Activated CD8-positive, alpha-beta memory T cell treated with anti-CD3 and anti-CD28 coated beads for 1 hour (primary cell): ENCODE results near the gene MC1R.

Source experiments
- DNase-seq, 2 donors: peaks; one replicate each; pipeline ENCODE4 v3.0.0-alpha.2; 2020; ENCODE audit warnings: low read depth in 1 of 2; ENCODE audit errors: extremely low read depth in 1 of 2

Gene MC1R

GRCh38 chr16:89895482-89896250 is 23.0 kb upstream of the MC1R start:
- DNase-seq = no peak

GRCh38 chr16:89897204-89897603 is 21.5 kb upstream of the MC1R start:
- DNase-seq = no peak

GRCh38 chr16:89898201-89898967 is 20.3 kb upstream of the MC1R start:
- no peak for DNase-seq

- DNase-seq = no peak
Measured at GRCh38 chr16:89899879-89900481, 18.7 kb upstream of the MC1R start.

GRCh38 chr16:89900885-89901284 is 17.8 kb upstream of the MC1R start:
- DNase-seq = no peak

GRCh38 chr16:89902980-89903379 is 15.7 kb upstream of the MC1R start:
- DNase-seq = no peak

GRCh38 chr16:89903908-89904515 is 14.7 kb upstream of the MC1R start:
- DNase-seq = no peak

- no peak for DNase-seq
Measured at GRCh38 chr16:89904606-89905510, 13.8 kb upstream of the MC1R start.

- no peak for DNase-seq
Measured at GRCh38 chr16:89905511-89906139, 13.0 kb upstream of the MC1R start.

GRCh38 chr16:89906140-89907025 is 12.3 kb upstream of the MC1R start:
- DNase-seq = no peak

- no peak for DNase-seq
Measured at GRCh38 chr16:89907055-89907814, 11.4 kb upstream of the MC1R start.

- no peak for DNase-seq
Measured at GRCh38 chr16:89908236-89908635, 10.4 kb upstream of the MC1R start.

GRCh38 chr16:89909777-89910716 is 8.6 kb upstream of the MC1R start:
- DNase-seq = peak in 1 of 2 donors; percentile 60

GRCh38 chr16:89910717-89911354 is 7.8 kb upstream of the MC1R start:
- DNase-seq = no peak

- DNase-seq = no peak
Measured at GRCh38 chr16:89911375-89911774, 7.3 kb upstream of the MC1R start.

GRCh38 chr16:89912143-89912542 is 6.5 kb upstream of the MC1R start:
- no peak for DNase-seq

- DNase-seq = no peak
Measured at GRCh38 chr16:89912627-89913026, 6.0 kb upstream of the MC1R start.
